T-helper 17 cell (primary cell): Measurements from ENCODE around the gene BRPF1. TPM values are rescaled to one million over a fixed set of nuclear protein-coding genes. Genes with fewer than 3 reads are reported as not detected.

ENCODE experiments used
- ATAC-seq: fragments of 150-1000 bp; cut with Tn5 transposase; 2 replicates; pipeline ENCODE4 v1.10.0; 2021; ENCODE audit warnings: mild to moderate bottlenecking, moderate library complexity
- DNase-seq, 3 donors: peaks; one replicate each; pipeline versions ENCODE4 v3.0.0 to v3.0.0-alpha.2; 2020 to 2021
- H3K9me3 ChIP-seq: one replicate; pipeline ENCODE4 v1.7.0; 2013; ENCODE audit warnings: low read length, mild to moderate bottlenecking; ENCODE audit not compliant: control insufficient read depth, poor library complexity, severe bottlenecking
- H3K27ac Mint-ChIP-seq: one replicate; pipeline ENCODE4 v1.8.0; 2022; ENCODE audit warnings: mild to moderate bottlenecking, moderate library complexity, mixed read lengths
- H3K27me3 Mint-ChIP-seq: one replicate; pipeline ENCODE4 v1.8.0; 2022; ENCODE audit warnings: mixed read lengths
- H3K36me3 Mint-ChIP-seq: one replicate; pipeline ENCODE4 v1.8.0; 2022; ENCODE audit warnings: low read depth, mixed read lengths
- H3K4me1 Mint-ChIP-seq: one replicate; pipeline ENCODE4 v1.8.0; 2022; ENCODE audit warnings: mild to moderate bottlenecking, mixed read lengths
- H3K4me3 Mint-ChIP-seq: one replicate; pipeline ENCODE4 v1.8.0; 2022; ENCODE audit warnings: mild to moderate bottlenecking, moderate library complexity, mixed read lengths
- total RNA-seq, 4 donors: library from RNA in 2 of 4; stranded (reverse) in 2 of 4; gene quantifications; one replicate each; pipeline ENCODE4 v1.2.3 and lab custom pipeline; 2022 to 2026

The BRPF1 gene
- total RNA-seq, 2 donors from 2014 or later, result 31.8 to 41.0 TPM

DNA sequence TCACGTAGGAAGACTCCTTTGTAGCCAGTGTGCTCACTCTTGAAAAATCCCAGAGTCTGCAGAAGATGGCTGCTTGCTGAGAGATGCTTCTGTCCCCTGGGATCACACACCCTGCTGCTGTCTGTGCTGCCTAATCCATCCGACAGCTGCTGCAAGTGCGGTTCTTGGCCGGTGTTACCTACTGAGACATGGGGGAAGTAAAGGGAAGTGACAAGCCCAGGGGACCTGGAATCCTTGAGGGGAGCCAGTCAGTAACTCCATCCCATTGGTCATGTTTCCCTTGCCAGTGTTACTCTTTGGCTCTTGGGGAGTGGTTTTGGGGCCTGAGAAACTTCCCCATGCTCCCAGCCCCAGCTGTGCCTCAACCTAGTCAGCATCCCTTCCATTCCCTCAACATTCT, 36.2 kb upstream of the BRPF1 start:
- Mint-ChIP-seq H3K4me3 (no peak overlapping the region), H3K36me3 (peaks cover 19% of the 10 kb centered on the region), H3K27ac (no peak overlapping the region), H3K4me1 (peaks cover 6% of the 10 kb centered on the region), H3K27me3 (no peaks in the 10 kb centered on the region)
- no peak for DNase-seq
- no peaks in the 10 kb centered on the region for H3K9me3 ChIP-seq
- ATAC-seq, result no peak

GRCh38 chr3:9695746-9696145, 35.8 kb upstream of the BRPF1 start:
- H3K9me3 ChIP-seq, result no peaks in the 10 kb centered on the region
- no peaks in the 10 kb centered on the region for H3K27me3 Mint-ChIP-seq
- ATAC-seq, result no peak
- no peak overlapping the region for H3K4me3 Mint-ChIP-seq
- peaks cover 19% of the 10 kb centered on the region for H3K36me3 Mint-ChIP-seq
- no peak for DNase-seq
- peaks cover 6% of the 10 kb centered on the region for H3K4me1 Mint-ChIP-seq
- H3K27ac Mint-ChIP-seq, result no peak overlapping the region

- Mint-ChIP-seq H3K27me3 (no peaks in the 10 kb centered on the region), H3K36me3 (peaks cover 22% of the 10 kb centered on the region), H3K27ac (peak overlapping the region; percentile 45), H3K4me3 (no peak overlapping the region), H3K4me1 (peaks cover 6% of the 10 kb centered on the region)
- no peaks in the 10 kb centered on the region for H3K9me3 ChIP-seq
- no peak for ATAC-seq
- no peak for DNase-seq
These were observed 34.9 kb upstream of the BRPF1 start for GRCh38 chr3:9696480-9697220.

- H3K4me3 Mint-ChIP-seq, result no peak overlapping the region
- H3K27ac Mint-ChIP-seq, result peak overlapping the region; percentile 88
- H3K4me1 Mint-ChIP-seq, result peaks cover 6% of the 10 kb centered on the region
- H3K9me3 ChIP-seq, result no peaks in the 10 kb centered on the region
- H3K36me3 Mint-ChIP-seq, result peaks cover 22% of the 10 kb centered on the region
- DNase-seq (no peak), ATAC-seq (no peak)
- peaks cover 1% of the 10 kb centered on the region for H3K27me3 Mint-ChIP-seq
These were observed 33.6 kb upstream of the BRPF1 start for GRCh38 chr3:9697892-9698291.

DNA sequence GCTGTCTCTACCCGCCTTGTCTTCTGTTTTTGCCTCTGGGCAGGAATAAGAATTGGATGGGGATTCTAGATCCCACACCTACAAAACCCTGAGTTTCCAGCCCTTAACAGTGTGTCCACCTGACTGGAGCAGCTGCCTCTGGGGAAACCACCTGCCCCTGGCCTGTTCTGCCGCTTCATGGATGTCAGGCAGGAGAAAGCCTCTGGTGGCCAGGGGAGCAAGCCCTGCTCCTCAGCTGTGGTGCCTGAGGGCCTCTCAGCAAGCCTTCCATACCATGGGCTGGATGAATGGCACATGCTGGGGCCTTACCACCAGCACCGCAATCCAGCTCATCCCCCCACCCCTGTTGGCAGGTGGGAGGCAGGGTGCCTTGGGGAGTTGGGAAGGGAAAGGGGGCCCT, 33.2 kb upstream of the BRPF1 start:
- H3K27me3 Mint-ChIP-seq, result peaks cover 5% of the 10 kb centered on the region
- ATAC-seq, result no peak
- H3K9me3 ChIP-seq, result no peaks in the 10 kb centered on the region
- peaks cover 6% of the 10 kb centered on the region for H3K4me1 Mint-ChIP-seq
- peaks cover 20% of the 10 kb centered on the region for H3K36me3 Mint-ChIP-seq
- H3K4me3 Mint-ChIP-seq, result no peak overlapping the region
- no peak overlapping the region for H3K27ac Mint-ChIP-seq
- DNase-seq, result no peak

DNA sequence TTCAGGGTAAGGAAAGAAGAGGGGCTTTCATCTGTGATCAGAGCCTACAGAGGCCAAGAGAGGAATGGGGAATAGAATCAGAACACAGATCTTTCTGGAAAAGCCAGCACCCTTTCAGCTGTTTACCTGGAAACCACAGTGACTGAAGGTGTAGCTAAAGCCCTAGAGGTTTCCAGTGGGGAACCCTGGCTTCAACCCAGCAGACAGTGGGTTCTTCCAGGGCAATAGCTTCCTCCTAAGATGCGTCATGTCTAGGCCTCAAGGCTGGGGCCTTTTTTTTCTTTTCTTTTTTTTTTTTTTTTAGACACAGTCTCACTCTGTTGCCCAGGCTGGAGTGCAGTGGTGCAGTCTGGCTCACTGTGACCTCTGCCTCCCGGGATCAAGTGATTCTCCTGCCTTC, 31.0 kb upstream of the BRPF1 start:
- Mint-ChIP-seq H3K27ac (no peak overlapping the region), H3K4me3 (no peak overlapping the region), H3K27me3 (peaks cover 10% of the 10 kb centered on the region), H3K4me1 (peaks cover 10% of the 10 kb centered on the region), H3K36me3 (peaks cover 16% of the 10 kb centered on the region)
- no peak for ATAC-seq
- DNase-seq, result no peak
- no peaks in the 10 kb centered on the region for H3K9me3 ChIP-seq

GRCh38 chr3:9701006-9701405, 30.5 kb upstream of the BRPF1 start:
- DNase-seq (no peak), ATAC-seq (no peak)
- Mint-ChIP-seq H3K27ac (no peak overlapping the region), H3K4me3 (no peak overlapping the region), H3K4me1 (peaks cover 10% of the 10 kb centered on the region), H3K36me3 (peaks cover 16% of the 10 kb centered on the region), H3K27me3 (peaks cover 10% of the 10 kb centered on the region)
- H3K9me3 ChIP-seq, result no peaks in the 10 kb centered on the region

- H3K36me3 Mint-ChIP-seq, result peaks cover 16% of the 10 kb centered on the region
- H3K27ac Mint-ChIP-seq, result no peak overlapping the region
These were observed 29.8 kb upstream of the BRPF1 start for GRCh38 chr3:9701711-9702110.

DNA sequence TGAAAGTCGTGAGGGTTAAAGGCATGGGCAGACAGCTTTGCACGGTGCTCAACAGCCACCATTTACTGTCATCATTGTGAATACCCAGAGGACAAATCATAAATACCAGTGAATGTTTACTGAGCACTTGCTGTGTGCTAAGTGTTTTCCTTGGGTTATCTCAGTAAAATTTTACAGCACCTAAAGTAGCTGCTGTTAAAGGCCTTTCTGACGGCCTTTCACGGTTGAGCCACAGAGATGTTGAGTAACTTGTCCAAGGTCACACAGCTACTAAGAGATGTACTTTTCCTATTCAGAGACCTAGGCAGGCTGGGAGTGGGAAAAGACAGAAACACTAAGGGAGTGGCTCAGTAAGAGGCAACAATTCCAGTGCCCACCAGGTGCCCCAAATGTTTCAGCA, 28.3 kb upstream of the BRPF1 start:
- no peaks in the 10 kb centered on the region for H3K9me3 ChIP-seq
- ATAC-seq (no peak), DNase-seq (no peak)
- peaks cover 10% of the 10 kb centered on the region for H3K27me3 Mint-ChIP-seq
- no peak overlapping the region for H3K4me3 Mint-ChIP-seq
- no peak overlapping the region for H3K27ac Mint-ChIP-seq
- H3K36me3 Mint-ChIP-seq, result peaks cover 12% of the 10 kb centered on the region
- peaks cover 10% of the 10 kb centered on the region for H3K4me1 Mint-ChIP-seq

More at GRCh38 chr3:9701711-9702110, 29.8 kb upstream of the BRPF1 start:
- Mint-ChIP-seq H3K4me1 (peaks cover 12% of the 10 kb centered on the region), H3K4me3 (no peak overlapping the region), H3K27me3 (peaks cover 10% of the 10 kb centered on the region)
- H3K9me3 ChIP-seq, result no peaks in the 10 kb centered on the region
- DNase-seq (no peak), ATAC-seq (no peak)

- ATAC-seq (peak; percentile 20), DNase-seq (no peak)
- Mint-ChIP-seq H3K27me3 (peaks cover 10% of the 10 kb centered on the region), H3K36me3 (peaks cover 12% of the 10 kb centered on the region), H3K4me1 (peaks cover 10% of the 10 kb centered on the region), H3K27ac (no peak within 1 kb of the TSS), H3K4me3 (peak within 1 kb of the TSS; percentile 77)
- H3K9me3 ChIP-seq, result no peaks in the 10 kb centered on the region
These were observed 27.7 kb upstream of the BRPF1 start, which contains the start of gene CPNE9 for GRCh38 chr3:9703736-9704346. TSS of gene CPNE9 (plus strand) at chr3:9703833. CDS start at chr3:9703997, 164 bp downstream.

DNA sequence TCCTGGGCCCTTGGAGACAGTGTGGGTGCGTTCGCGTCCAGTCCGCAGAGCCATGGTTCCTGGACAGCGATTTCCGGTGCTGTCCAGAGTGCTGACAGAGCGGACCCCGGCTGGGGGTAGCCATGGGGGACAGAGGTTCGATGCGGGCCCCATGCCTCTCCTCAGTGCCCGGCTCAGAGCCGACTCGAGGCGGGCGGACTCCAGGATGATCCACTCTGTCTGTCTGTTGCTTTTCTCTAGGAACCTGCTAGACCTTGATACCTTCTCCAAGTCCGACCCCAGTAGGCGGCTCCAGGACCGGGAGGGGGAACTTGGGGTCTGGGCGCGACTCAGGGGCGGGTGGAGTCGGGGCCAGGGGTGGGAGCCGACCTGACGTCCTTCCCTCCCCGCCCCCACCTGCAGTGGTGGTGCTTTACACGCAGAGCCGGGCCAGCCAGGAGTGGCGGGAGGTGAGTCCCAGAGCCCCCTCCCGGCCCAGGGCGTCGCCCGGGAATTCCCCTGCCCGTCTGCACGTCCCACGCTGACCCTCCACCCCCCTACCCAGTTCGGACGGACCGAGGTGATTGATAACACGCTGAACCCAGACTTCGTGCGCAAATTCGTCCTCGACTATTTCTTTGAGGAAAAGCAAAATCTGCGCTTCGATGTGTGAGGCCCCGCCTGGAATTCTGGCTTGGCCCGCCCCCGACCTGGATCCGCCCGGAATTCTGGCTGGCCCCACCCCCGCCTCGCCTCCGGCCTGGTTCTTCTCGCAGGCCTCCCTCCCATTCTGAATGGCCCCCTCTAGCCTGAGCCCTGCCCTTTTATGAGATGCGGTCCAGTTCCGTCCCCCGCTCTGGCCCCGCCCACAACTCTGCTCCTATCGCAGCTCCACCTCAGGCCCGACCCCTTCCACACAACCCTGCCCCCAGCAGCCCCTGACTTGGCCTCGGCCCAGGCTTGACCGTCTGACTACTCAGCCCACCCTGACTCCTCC, 26.9 kb upstream of the BRPF1 start:
- no peak for DNase-seq
- peaks cover 10% of the 10 kb centered on the region for H3K27me3 Mint-ChIP-seq
- H3K4me3 Mint-ChIP-seq, result peak overlapping the region; percentile 77
- ATAC-seq, result peak; percentile 38
- H3K27ac Mint-ChIP-seq, result peak overlapping the region; percentile 49
- H3K4me1 Mint-ChIP-seq, result peaks cover 8% of the 10 kb centered on the region
- peaks cover 10% of the 10 kb centered on the region for H3K36me3 Mint-ChIP-seq
- no peaks in the 10 kb centered on the region for H3K9me3 ChIP-seq

DNA sequence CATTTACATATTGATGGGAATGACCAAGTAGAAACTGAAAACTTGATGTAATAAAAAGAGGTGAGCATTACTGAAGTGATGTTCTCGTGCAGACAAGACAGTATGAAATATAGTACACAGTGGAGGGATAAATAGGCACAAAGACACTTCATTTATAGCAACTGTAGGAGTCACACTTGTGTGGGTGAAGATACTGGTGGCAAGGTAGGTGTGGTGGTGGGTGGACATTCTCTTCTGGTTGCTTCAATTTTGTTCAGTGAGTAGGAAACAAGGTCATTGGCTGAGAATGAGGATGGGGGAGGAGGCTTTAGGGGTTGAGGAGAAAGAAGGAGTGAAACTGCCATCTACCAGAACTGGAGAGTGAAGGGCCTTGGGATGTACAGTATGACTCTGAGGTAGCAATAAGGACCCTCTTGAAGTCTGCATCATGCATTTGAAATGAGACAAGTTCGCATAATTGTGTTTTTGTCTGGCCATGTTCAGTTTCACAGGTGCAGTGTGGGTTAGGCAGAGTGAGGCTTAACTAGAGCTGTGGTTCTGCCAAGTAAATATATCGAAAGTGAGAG, 21.3 kb upstream of the BRPF1 start:
- no peak overlapping the region for H3K4me3 Mint-ChIP-seq
- peaks cover 4% of the 10 kb centered on the region for H3K4me1 Mint-ChIP-seq
- no peaks in the 10 kb centered on the region for H3K9me3 ChIP-seq
- peaks cover 13% of the 10 kb centered on the region for H3K27me3 Mint-ChIP-seq
- no peak overlapping the region for H3K27ac Mint-ChIP-seq
- peaks cover 7% of the 10 kb centered on the region for H3K36me3 Mint-ChIP-seq
- no peak for DNase-seq
- ATAC-seq, result no peak

GRCh38 chr3:9712415-9712814, 19.1 kb upstream of the BRPF1 start:
- peaks cover 2% of the 10 kb centered on the region for H3K9me3 ChIP-seq
- peaks cover 9% of the 10 kb centered on the region for H3K36me3 Mint-ChIP-seq
- DNase-seq, result no peak
- H3K27me3 Mint-ChIP-seq, result peaks cover 13% of the 10 kb centered on the region
- no peak overlapping the region for H3K4me3 Mint-ChIP-seq
- no peak for ATAC-seq
- H3K4me1 Mint-ChIP-seq, result peaks cover 7% of the 10 kb centered on the region
- H3K27ac Mint-ChIP-seq, result no peak overlapping the region
